NCI-H510A treated with DMSO at 0.1 percent for 48 hours (cell line): ENCODE results near the gene F12.
"Not testable (repeated sequence)": the region's sequence is repeated elsewhere in the genome, so short reads cannot be mapped to it uniquely, and the experiment has no call there.

Source experiments
- DNase-seq: peaks from one replicate; lab custom pipeline; 2025; lab: John Stamatoyannopoulos, UW

Gene F12

GRCh38 chr5:177386542-177386941 is 22.8 kb downstream of the F12 start:
- no peak for DNase-seq

GRCh38 chr5:177385720-177386119 is 23.6 kb downstream of the F12 start:
- DNase-seq: no peak

GRCh38 chr5:177384134-177384533 is 25.2 kb downstream of the F12 start, which contains the start of gene SLC34A1:
Gene SLC34A1, plus strand, starts transcription at chr5:177384434. Its CDS starts 1,308 bp downstream, at chr5:177385742.
- DNase-seq: no peak

- DNase-seq: no peak
Observed at GRCh38 chr5:177383181-177383580, 26.2 kb downstream of the F12 start.

GRCh38 chr5:177382423-177383029 is 26.8 kb downstream of the F12 start:
- DNase-seq: no peak

GRCh38 chr5:177380805-177381126 is 28.6 kb downstream of the F12 start:
- DNase-seq: no peak

- peak; percentile 20 for DNase-seq
Observed at GRCh38 chr5:177378884-177379883, 30.2 kb downstream of the F12 start.

GRCh38 chr5:177377851-177378776 is 31.2 kb downstream of the F12 start:
- no peak for DNase-seq

- DNase-seq: no peak
Observed at GRCh38 chr5:177376107-177376506, 33.3 kb downstream of the F12 start.

- DNase-seq: not testable (repeated sequence)
Observed at GRCh38 chr5:177375516-177375915, 33.8 kb downstream of the F12 start.

- DNase-seq: no peak
Observed at GRCh38 chr5:177374211-177374610, 35.2 kb downstream of the F12 start.

GRCh38 chr5:177373806-177374205 is 35.6 kb downstream of the F12 start:
- no peak for DNase-seq

- DNase-seq: no peak
Observed at GRCh38 chr5:177372910-177373309, 36.5 kb downstream of the F12 start.

- DNase-seq: no peak
Observed at GRCh38 chr5:177372034-177372896, 37.1 kb downstream of the F12 start.

- no peak for DNase-seq
Observed at GRCh38 chr5:177371120-177372033, 38.0 kb downstream of the F12 start.

- no peak for DNase-seq
Observed at GRCh38 chr5:177370488-177371119, 38.8 kb downstream of the F12 start.

GRCh38 chr5:177369645-177370440 is 39.5 kb downstream of the F12 start:
- DNase-seq: no peak

- DNase-seq: no peak
Observed at GRCh38 chr5:177368869-177369644, 40.3 kb downstream of the F12 start.
